Hematopoietic multipotent progenitor cell treated with erythropoietin and hydrocortisone succinate and interleukin-3 and kit ligand, for 6 days (in vitro differentiated cells): Measurements from ENCODE around the gene MYO1G.
"Not testable (repeated sequence)": the region's sequence is repeated elsewhere in the genome, so short reads cannot be mapped to it uniquely, and the experiment has no call there.

ENCODE experiments used
- DNase-seq: peaks from one replicate; pipeline ENCODE4 v3.0.0-alpha.2; 2015

The MYO1G gene

DNA sequence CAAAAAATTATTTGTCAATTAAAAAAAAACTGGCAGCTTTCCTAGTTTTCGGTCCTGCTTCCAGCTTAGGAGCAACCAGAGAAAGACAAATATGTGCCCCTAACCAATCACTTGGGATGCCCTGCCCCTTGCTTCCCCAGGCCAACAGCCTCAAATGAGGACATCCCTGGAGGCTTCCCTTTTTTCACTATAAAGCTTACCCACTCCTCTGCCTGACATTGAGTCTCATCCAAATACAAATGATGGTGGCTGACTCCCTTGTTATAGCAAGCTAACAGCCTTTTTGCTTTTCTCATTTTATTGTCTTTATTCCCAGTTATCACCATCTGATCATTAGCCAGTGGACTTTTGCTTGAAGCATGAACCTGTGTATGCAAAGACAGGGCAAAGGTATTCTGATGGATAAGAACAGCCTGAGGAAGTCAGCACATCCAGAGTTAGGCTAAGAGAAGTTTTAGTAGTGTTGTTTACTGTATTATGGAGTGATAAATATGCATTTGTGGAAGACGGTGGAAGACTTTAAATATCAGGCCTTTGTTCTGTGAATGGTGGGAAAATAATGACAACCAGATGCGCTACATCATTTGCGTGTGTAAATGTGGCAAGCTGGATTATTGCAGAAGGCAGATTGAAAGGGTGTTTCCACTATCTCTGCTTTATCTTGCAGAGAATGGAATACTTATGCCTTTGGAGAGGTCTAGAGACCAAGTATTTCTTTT is 19.5 kb upstream of the MYO1G start:
- peak; percentile 50 for DNase-seq

GRCh38 chr7:44995555-44996493 is 17.0 kb upstream of the MYO1G start:
- DNase-seq = no peak

DNA sequence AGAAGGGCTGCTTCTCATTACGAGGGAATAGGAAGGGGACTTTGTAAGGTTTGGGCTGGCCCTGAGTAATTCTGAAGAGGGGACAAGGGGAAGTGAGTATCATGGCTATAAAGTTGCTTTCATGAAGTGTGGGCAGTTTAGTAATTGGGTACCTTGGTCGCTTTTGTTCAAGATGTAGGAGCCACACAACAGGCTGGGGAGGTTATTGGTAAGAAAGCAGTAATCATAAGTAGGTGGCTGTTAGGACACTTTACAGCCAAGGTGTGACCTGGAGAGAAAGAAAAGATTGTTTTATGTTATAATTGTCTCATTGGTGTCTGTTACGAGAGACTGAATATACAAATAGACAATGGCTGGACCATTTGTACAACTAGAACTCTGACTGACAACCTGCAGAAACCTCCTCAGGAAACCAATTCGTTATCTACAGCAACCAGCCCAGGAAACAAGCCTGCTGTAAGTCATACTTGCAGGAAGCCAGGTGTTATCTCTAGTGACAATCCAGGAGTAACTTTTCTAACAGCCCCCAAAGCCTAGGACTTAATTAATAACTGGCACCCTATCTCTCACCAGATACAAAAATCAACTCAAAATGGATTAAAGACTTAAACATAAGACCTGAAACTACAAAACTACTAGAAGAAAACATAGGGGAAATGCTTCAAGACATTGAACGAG is 16.2 kb upstream of the MYO1G start:
- peak; percentile 96 for DNase-seq

DNA sequence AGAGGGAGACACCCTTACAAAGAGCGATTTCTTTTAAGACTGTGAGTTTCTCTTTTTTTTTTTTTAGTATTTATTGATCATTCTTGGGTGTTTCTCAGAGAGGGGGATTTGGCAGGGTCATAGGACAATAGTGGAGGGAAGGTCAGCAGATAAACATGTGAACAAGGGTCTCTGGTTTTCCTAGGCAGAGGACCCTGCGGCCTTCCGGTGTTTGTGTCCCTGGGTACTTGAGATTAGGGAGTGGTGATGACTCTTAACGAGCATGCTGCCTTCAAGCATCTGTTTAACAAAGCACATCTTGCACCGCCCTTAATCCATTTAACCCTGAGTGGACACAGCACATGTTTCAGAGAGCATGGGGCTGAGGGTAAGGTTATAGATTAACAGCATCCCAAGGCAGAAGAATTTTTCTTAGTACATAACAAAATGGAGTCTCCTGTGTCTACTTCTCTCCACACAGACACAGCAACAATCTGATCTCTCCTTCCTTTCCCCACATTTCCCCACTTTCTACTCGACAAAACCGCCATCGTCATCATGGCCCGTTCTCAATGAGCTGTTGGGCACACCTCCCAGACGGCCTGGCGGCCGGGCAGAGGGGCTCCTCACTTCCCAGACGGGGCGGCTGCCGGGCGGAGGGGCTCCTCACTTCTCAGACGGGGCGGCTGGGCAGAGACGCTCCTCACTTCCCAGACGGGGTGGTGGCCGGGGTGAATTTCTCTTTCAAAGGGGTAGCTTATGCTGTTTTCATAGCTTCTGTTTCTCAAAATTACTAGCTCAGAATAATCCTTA is 13.4 kb upstream of the MYO1G start:
- not testable (repeated sequence) for DNase-seq

GRCh38 chr7:44990109-44991023 is 11.6 kb upstream of the MYO1G start:
- DNase-seq = no peak

DNA sequence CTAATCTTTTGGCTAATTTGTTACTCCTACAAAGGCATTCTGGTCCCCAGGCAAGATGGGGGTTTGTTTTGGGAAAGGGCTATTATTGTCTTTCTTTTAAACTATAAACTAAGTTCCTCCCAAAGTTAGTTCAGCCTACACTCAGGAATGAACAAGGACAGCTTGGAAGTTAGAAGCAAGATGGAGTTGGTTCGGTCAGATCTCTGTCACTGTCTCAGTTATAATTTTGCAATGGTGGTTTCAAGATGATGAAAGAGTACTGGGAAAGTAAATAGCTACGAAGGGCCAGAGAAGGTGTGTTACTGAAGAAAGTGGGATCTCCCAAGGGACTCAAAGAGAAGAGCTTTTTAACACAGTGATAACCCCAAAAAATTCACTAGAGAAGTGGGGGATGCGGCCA is 10.3 kb upstream of the MYO1G start:
- no peak for DNase-seq

DNA sequence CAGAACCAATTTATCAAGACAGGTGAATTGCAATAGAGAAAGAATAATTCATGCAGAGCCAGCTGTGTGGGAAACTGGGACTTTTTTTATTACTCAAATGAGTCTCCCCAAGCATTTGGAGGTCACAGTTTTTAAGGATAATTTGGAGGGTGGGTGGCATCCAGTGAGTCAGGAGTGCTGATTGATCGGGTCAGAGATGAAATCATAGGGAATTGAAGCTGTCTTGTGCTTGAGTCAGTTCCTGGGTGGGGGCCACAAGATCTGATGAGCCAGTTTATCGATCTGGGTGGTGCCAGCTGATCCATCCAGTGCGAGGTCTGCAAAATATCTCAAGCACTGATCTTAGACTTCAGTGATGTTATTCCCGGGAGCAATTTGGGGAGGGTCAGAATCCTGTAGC is 9.9 kb upstream of the MYO1G start:
- DNase-seq = no peak

DNA sequence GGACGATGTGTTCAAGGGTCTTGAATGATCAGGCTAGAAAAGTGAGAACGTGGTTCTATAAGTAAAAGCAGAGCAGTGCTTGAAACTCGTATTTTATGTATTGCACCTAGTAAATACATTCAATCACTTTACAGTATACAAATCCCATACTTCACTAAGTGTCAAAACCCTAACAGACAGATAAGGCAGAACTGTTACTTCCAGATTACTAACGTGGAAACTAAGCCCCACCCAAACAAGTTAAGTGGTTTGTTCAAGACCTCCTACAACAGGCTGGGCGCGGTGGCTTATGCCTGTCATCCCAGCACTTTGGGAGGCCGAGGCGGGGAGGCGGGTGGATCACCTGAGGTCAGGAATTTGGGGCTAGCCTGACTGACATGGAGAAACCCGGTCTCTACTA is 9.2 kb upstream of the MYO1G start:
- peak; percentile 92 for DNase-seq

DNA sequence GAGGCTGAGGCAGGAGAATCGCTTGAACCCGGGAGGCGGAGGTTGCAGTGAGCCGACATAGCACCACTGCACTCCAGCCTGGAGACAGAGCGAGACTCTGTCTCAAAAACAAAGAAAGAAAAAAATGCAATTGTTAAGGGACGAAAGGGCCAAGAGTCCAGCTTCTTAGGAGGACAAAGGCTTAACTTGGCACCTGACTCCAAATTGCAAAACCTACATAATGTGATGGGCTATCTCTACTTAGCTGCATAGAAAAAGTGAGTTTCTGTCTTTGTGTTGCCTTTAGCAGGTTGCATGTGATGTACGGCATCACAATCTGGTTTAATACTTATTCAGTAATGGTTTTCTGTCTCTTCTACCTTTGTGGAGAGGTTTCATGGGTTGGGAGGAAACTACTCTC is 8.6 kb upstream of the MYO1G start:
- no peak for DNase-seq

- peak; percentile 96 for DNase-seq
These were observed 7.6 kb upstream of the MYO1G start for GRCh38 chr7:44986218-44987053.

DNA sequence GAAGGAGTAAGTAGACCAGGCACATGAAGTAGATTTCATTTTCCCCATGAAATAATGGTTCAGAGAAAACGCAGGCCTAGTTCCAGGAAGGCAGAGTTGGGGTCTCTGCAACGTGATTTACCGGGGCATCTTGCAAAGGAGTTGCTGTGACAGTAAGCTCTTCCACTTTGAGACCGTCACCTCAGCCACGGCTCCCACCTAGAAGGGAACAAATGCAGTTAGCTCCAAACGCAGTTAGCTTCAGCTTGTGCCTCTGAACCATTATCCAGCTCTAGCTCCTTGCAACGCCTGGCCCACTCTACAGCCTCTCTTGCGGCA is 7.0 kb upstream of the MYO1G start:
- DNase-seq = no peak

DNA sequence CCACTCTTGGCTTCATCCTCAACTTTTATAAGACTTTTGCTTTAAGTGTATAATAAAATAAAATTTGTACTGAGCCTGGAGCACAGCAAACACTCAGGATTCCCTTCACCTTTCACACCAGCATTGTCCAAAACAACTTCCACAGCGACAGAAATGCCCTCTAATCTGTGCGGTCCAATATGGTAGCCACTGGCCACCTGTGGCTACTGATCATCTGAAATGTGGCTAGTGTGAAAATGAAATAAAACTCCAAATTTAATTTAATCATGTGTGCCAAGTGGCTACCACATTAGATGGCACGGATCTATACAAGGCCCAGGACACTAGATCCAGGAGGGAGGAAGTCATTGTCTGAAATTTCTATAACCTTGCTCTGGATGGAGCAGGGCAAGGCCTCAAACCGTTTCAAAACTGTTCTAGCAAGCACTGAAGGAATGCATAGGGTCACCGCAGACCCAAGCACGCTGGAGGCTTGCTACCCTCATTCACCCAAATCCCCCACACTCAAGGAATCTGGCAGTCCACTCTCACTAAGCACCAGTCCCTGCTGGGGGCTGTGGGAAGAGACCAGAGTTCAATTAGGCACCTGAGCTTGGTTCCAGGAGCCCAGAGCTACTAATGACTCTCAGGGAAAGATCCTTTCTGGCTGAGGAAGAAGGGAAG is 6.3 kb upstream of the MYO1G start:
- DNase-seq = no peak

DNA sequence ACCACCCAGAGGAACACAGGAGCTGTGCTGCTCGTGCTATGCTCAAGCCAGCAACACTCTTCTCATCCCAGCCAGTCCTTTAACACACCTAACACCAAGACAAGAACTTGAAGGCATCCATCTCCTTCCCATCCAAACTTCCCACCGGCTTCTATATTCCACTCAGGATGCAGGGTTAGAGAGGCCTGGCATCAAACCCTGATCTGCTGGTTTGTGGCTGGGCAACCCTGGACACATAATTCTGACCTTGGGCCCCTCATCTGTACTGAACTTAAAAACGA is 5.6 kb upstream of the MYO1G start:
- DNase-seq = no peak

DNA sequence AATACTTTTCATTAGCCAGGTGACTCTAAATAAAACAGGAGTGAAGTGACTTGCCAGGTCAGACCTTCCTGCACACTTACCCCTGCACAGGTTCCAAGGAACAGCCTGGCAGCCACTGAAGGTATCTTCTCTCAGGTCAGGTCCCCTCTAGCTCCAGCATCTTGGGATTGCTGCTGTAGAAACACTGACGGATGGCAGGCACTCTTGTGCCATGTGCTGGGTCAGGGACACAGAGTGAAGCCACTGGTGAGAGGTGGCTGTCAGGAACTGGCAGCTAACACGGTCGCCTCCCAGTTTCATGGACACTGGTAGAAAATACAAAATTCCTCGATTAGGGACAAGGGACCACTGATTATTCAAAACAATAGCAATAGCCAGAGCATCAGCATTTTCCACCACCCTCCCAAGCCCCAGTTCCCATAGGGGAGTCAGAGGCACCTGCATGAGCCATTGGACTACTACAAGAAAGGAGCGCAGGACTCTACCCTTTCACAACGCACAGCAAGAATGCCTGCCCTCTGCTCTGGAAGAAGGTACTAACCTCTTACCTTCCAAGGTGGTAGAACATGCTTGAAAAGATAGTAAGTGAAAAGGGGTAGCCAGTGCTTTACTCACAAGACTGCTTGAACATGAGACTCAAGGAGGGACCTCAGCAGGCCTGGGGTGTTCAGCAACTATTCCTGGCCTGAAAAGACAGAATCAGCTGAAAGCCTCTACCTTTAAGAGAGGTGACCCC is 5.1 kb upstream of the MYO1G start:
- no peak for DNase-seq

DNA sequence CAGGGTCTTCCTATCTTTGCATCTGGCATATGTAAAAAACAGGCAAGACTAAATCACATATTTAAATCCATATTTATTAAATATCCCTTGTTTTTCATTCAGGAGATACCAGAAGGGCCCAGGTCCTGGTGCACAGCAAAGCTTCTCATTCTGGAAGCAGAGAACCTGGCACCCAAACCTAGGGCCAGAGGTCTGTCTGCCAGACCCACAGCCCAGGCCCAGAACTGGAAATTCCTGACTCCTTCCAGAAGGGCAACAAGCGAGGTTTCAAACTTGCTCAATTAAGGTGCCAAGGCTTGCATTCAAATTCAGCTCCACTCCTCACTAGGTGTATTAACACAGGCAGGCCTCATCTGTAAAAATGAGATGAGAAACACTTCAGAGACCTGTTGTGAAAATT is 4.2 kb upstream of the MYO1G start:
- no peak for DNase-seq

DNA sequence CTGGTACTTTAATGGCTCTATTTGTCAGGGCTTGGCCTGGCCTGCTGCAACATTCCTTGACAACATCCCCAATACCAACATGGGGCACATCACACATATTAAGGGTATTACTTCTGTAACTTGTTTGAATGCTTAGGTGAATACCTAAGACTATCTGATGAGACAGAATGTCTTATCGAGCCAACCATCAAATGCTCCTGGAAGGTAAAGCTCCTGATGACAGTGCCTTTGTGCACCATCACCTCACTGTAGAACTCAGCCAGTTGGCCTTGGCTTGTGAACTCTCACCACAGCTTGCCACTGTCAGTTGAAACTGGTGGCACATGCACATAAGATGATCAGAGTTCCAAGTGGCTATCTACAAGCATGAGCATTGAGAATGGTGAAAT is 3.7 kb upstream of the MYO1G start:
- no peak for DNase-seq

GRCh38 chr7:44981035-44981706 is 2.4 kb upstream of the MYO1G start:
- no peak for DNase-seq

DNA sequence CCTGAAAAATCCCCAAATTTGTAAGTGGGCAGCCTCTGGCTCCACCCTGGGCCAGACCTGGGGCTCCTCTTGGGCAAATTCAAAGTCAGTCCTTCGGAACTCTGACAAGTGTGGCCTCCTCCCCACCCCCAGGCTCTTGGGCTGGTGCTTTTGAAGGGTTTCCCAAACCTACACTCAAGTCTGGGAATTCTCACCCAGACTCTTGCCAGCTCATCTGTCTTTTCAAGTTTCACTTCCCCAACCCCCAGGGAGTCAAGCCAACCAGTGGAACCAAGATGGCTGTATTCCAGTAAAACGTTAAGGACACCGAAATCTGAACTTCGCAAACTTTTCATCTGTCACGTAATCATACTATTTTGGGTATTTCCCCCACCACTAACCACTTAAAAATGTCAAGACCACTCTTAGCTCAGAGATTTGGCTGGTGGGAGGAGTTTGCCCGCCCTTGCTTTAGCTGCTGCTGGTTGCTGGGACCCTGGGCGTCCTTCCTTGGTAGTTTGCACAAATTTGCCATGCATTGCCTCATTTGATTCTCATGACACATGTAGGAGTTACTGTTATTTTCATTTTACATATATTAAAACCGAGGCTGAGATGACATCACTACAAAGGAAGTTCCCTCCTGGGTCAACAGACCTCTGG is 1.7 kb upstream of the MYO1G start:
- peak; percentile 41 for DNase-seq
